ENCODE data around the gene SNRPA.

DNA sequence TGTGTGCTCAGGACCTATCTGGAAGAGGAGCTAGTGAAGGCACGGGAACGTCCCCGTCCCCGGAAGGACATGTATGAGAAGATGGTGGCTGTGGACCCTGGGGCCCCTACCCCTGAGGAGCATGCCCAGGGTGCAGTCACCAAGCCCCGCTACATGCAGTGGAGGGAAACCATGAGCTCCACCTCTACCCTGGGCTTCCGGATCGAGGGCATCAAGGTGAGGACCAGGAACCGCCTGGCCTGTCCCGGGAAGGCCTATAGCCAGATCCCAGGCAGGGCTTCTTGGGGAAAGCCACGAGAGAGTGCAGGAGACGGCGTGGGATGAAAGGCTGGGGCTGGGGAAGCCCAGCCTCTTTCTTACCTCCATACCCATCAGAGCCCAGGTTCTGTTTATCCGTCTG is 17.9 kb upstream of the SNRPA start:
- TF ChIP-seq, protein P1, sequence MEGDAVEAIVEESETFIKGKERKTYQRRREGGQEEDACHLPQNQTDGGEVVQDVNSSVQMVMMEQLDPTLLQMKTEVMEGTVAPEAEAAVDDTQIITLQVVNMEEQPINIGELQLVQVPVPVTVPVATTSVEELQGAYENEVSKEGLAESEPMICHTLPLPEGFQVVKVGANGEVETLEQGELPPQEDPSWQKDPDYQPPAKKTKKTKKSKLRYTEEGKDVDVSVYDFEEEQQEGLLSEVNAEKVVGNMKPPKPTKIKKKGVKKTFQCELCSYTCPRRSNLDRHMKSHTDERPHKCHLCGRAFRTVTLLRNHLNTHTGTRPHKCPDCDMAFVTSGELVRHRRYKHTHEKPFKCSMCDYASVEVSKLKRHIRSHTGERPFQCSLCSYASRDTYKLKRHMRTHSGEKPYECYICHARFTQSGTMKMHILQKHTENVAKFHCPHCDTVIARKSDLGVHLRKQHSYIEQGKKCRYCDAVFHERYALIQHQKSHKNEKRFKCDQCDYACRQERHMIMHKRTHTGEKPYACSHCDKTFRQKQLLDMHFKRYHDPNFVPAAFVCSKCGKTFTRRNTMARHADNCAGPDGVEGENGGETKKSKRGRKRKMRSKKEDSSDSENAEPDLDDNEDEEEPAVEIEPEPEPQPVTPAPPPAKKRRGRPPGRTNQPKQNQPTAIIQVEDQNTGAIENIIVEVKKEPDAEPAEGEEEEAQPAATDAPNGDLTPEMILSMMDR (conservative IDR thresholded peaks at IDR 0.05): no peak
- TF ChIP-seq ZFX (IDR thresholded peaks at IDR 0.05): no peak
